Measurements from ENCODE around the gene EPB41L4B. TPM values are rescaled to one million over a fixed set of nuclear protein-coding genes. Genes with fewer than 3 reads are reported as not detected.

Gene EPB41L4B
- total and polyA plus RNA-seq, 2 of the 13 experiments (the other 11 are each of a cell fraction or from before 2014, with no cell fraction given) = 17.6 to 22.1 TPM

DNA sequence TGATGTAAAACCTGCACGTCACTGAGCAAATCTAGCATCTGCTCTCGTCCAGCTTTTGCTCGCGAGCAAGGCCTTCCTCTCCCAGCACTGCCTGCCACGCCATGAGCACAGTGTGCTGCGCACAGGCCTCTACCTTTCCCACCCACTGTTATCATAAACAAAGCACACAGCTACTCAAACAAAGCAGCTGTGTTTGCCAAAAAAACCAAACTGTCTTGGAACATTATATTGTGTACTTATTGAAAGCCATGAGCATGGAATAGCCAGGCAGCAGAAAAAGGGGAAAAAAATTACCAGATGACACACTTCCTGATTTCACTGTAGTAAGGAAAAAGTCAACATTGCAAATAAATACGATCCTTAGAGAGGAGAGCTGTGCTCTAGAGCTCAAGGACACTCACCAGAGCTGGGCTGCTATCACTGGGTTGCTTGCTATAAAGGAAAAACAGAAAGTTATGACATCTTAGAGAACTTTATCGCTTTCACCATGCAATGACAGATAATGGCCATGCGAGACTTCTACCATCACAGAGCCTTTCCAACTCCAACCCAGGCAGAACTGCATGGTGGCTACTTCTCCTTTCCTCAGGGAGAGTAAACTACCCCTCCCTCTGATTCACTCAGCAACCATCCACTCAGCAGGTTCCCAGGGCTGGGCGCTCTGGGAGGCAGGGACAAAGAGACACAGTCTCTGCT lies 69.6 kb downstream of the EPB41L4B start (continued):
- TF ChIP-seq, protein P1, sequence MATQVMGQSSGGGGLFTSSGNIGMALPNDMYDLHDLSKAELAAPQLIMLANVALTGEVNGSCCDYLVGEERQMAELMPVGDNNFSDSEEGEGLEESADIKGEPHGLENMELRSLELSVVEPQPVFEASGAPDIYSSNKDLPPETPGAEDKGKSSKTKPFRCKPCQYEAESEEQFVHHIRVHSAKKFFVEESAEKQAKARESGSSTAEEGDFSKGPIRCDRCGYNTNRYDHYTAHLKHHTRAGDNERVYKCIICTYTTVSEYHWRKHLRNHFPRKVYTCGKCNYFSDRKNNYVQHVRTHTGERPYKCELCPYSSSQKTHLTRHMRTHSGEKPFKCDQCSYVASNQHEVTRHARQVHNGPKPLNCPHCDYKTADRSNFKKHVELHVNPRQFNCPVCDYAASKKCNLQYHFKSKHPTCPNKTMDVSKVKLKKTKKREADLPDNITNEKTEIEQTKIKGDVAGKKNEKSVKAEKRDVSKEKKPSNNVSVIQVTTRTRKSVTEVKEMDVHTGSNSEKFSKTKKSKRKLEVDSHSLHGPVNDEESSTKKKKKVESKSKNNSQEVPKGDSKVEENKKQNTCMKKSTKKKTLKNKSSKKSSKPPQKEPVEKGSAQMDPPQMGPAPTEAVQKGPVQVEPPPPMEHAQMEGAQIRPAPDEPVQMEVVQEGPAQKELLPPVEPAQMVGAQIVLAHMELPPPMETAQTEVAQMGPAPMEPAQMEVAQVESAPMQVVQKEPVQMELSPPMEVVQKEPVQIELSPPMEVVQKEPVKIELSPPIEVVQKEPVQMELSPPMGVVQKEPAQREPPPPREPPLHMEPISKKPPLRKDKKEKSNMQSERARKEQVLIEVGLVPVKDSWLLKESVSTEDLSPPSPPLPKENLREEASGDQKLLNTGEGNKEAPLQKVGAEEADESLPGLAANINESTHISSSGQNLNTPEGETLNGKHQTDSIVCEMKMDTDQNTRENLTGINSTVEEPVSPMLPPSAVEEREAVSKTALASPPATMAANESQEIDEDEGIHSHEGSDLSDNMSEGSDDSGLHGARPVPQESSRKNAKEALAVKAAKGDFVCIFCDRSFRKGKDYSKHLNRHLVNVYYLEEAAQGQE (IDR thresholded peaks at IDR 0.05; ENCODE audit: borderline replicate concordance in 1 of 2, low read depth in 1 of 2, low read length in 2 of 2) = no peak
- TF ChIP-seq GATA4 (IDR thresholded peaks at IDR 0.05; ENCODE audit: borderline replicate concordance, low read depth) (peak; percentile 35; the same call in 1 of the 2 replicates), BCL6 (CRISPR knock-in tag; IDR thresholded peaks at IDR 0.05) (peak; percentile 91), CREB1 (IDR thresholded peaks at IDR 0.05) (peak; percentile 58; the same call in 1 of the 2 replicates), CREB1 (CRISPR knock-in tag; IDR thresholded peaks at IDR 0.05) (peak; percentile 85), SAFB2 (CRISPR knock-in tag; IDR thresholded peaks at IDR 0.05; ENCODE audit: borderline replicate concordance, low read depth) (no peak), SALL1 (CRISPR knock-in tag; IDR thresholded peaks at IDR 0.05) (peak; percentile 96), ZKSCAN5 (CRISPR knock-in tag; IDR thresholded peaks at IDR 0.05) (no peak), FUBP1 (CRISPR knock-in tag; IDR thresholded peaks at IDR 0.05; ENCODE audit: borderline replicate concordance) (no peak), FOXA3 (CRISPR knock-in tag; IDR thresholded peaks at IDR 0.05) (peak; percentile 94), TARDBP (CRISPR knock-in tag; IDR thresholded peaks at IDR 0.05) (peak; percentile 76), ZNF747 (CRISPR knock-in tag; IDR thresholded peaks at IDR 0.05; ENCODE audit: borderline replicate concordance) (no peak), GPN1 (CRISPR knock-in tag; IDR thresholded peaks at IDR 0.05; ENCODE audit: borderline replicate concordance) (no peak), ONECUT2 (CRISPR knock-in tag; IDR thresholded peaks at IDR 0.05) (no peak), TAF1 (CRISPR knock-in tag; IDR thresholded peaks at IDR 0.05) (peak; percentile 45; the same call in 1 of the 2 replicates), MIER3 (CRISPR knock-in tag; IDR thresholded peaks at IDR 0.05; ENCODE audit: borderline replicate concordance) (peak; percentile 17; the same call in 1 of the 2 replicates), ZNF263 (CRISPR knock-in tag; IDR thresholded peaks at IDR 0.05) (no peak; the same call in 1 of the 2 replicates)
- TF ChIP-seq, protein P2, sequence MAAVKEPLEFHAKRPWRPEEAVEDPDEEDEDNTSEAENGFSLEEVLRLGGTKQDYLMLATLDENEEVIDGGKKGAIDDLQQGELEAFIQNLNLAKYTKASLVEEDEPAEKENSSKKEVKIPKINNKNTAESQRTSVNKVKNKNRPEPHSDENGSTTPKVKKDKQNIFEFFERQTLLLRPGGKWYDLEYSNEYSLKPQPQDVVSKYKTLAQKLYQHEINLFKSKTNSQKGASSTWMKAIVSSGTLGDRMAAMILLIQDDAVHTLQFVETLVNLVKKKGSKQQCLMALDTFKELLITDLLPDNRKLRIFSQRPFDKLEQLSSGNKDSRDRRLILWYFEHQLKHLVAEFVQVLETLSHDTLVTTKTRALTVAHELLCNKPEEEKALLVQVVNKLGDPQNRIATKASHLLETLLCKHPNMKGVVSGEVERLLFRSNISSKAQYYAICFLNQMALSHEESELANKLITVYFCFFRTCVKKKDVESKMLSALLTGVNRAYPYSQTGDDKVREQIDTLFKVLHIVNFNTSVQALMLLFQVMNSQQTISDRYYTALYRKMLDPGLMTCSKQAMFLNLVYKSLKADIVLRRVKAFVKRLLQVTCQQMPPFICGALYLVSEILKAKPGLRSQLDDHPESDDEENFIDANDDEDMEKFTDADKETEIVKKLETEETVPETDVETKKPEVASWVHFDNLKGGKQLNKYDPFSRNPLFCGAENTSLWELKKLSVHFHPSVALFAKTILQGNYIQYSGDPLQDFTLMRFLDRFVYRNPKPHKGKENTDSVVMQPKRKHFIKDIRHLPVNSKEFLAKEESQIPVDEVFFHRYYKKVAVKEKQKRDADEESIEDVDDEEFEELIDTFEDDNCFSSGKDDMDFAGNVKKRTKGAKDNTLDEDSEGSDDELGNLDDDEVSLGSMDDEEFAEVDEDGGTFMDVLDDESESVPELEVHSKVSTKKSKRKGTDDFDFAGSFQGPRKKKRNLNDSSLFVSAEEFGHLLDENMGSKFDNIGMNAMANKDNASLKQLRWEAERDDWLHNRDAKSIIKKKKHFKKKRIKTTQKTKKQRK (IDR thresholded peaks at IDR 0.05; ENCODE audit: low read length) = no peak
- TF ChIP-seq, protein P3, sequence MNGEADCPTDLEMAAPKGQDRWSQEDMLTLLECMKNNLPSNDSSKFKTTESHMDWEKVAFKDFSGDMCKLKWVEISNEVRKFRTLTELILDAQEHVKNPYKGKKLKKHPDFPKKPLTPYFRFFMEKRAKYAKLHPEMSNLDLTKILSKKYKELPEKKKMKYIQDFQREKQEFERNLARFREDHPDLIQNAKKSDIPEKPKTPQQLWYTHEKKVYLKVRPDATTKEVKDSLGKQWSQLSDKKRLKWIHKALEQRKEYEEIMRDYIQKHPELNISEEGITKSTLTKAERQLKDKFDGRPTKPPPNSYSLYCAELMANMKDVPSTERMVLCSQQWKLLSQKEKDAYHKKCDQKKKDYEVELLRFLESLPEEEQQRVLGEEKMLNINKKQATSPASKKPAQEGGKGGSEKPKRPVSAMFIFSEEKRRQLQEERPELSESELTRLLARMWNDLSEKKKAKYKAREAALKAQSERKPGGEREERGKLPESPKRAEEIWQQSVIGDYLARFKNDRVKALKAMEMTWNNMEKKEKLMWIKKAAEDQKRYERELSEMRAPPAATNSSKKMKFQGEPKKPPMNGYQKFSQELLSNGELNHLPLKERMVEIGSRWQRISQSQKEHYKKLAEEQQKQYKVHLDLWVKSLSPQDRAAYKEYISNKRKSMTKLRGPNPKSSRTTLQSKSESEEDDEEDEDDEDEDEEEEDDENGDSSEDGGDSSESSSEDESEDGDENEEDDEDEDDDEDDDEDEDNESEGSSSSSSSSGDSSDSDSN (CRISPR knock-in tag; IDR thresholded peaks at IDR 0.05) = peak; percentile 33; the same call in 1 of the 2 replicates

All from HepG2 (cell line).